Heart left ventricle (tissue), 16 donors: ENCODE results near the gene GLI2. TPM values are rescaled to one million over a fixed set of nuclear protein-coding genes. Genes with fewer than 3 reads are reported as not detected.

ENCODE experiments used
- ATAC-seq, 4 donors: fragments of 200-7000 bp; cut with Tn5 transposase; one replicate each; pipeline ENCODE4 v1.9.1; 2020 to 2022; ENCODE audit warnings: moderate library complexity in 4 of 4, mild to moderate bottlenecking in 3 of 4, moderate number of reproducible peaks in 1 of 4
- DNase-seq, 5 donors: peaks; one replicate each; pipeline ENCODE4 v3.0.0-alpha.2; 2020
- H3K27ac ChIP-seq, 12 donors: fragments of 200-600 bp; sonication (generic) in 4 of 12; one replicate each; pipeline versions ENCODE4 v1.5.0 to v1.8.0; 2016 to 2022; ENCODE audit warnings: mild to moderate bottlenecking in 2 of 12
- H3K27me3 ChIP-seq, 9 donors: fragments of 200-600 bp; sonication (generic) in 2 of 9; one replicate each; pipeline versions ENCODE4 v1.5.1 to v1.8.0; 2016 to 2022; ENCODE audit warnings: mild to moderate bottlenecking in 3 of 9
- H3K36me3 ChIP-seq, 9 donors: fragments of 200-600 bp; sonication (generic) in 2 of 9; one replicate each; pipeline versions ENCODE4 v1.5.0 to v1.8.0; 2018 to 2022; ENCODE audit warnings: mild to moderate bottlenecking in 2 of 9
- H3K4me1 ChIP-seq, 12 donors: fragments of 200-600 bp; sonication (generic) in 4 of 12; one replicate each; pipeline versions ENCODE4 v1.5.0 to v1.8.0; 2016 to 2022; ENCODE audit warnings: mild to moderate bottlenecking in 3 of 12
- H3K4me3 ChIP-seq, 12 donors: fragments of 200-600 bp; sonication (generic) in 4 of 12; one replicate each; pipeline versions ENCODE4 v1.5.0 to v1.8.0; 2017 to 2022; ENCODE audit warnings: mild to moderate bottlenecking in 9 of 12, moderate library complexity in 4 of 12
- H3K9me3 ChIP-seq, 12 donors: fragments of 200-600 bp; sonication (generic) in 4 of 12; one replicate each; pipeline versions ENCODE4 v1.5.0 to v1.8.0; 2016 to 2022; ENCODE audit warnings: mild to moderate bottlenecking in 1 of 12
- CTCF ChIP-seq, 12 donors: fragments of 200-600 bp; sonication (generic) in 4 of 12; IDR thresholded peaks; one replicate each; pipeline versions ENCODE4 v1.5.0 to v1.8.0; 2018 to 2022; ENCODE audit warnings: antibody characterized with exemption in 12 of 12, mild to moderate bottlenecking in 5 of 12
- POLR2A ChIP-seq, 2 donors: fragments of 450-650 bp; IDR thresholded peaks; one replicate each; pipeline ENCODE4 v1.6.1; 2017; ENCODE audit warnings: antibody characterized with exemption in 2 of 2, mild to moderate bottlenecking in 2 of 2, moderate library complexity in 2 of 2
- WGBS, 4 donors: extraction: QIAGEN DNeasy Blood & Tissue Kit in 2 of 4; methylation state at CpG; one replicate each; pipeline versions ENCODE4 v1.1.5 to v1.1.7; 2013 to 2018; 5-methylcytosine and 5-hydroxymethylcytosine counted together
- intact Hi-C, 10 donors: fragments of 100-400 bp; cut with DNase I; formaldehyde crosslinking; loops; one replicate each; pipeline versions ENCODE4 v1.11.1 to v1.14.2; 2022
- polyA plus RNA-seq, 2 donors: library from polyadenylated mRNA; stranded (reverse); fragments of 200-250 nt; gene quantifications; one replicate each; pipeline ENCODE4 v1.2.3, GENCODE V29; 2013
- total RNA-seq, 9 donors: library from RNA; depleted of rRNA in 2 of 9; stranded (reverse); fragments of >200 nt in 2 of 9; fragmentation: NEBNext Ultra II Directional in 3 of 9; extraction: Animal tissue kit (Norgen Biotek cat#: 25700) in 3 of 9; gene quantifications; one replicate each; pipeline versions ENCODE4 v1.1.0 to v1.2.4, GENCODE V29; 2016 to 2023
- donor health status: ischemic (EF 13 %, LVEDD 7.1; RV severe dilation, severe dysfunction).
- donor health status: healthy with polysubstance abuse.
- donor health status: DM: no; HTN: yes; CAD: no.
- donor health status: DM: no; HTN: no; CAD: no.
- donor health status: ischemic (EF 25% LVEDD 6.9; RV normal size, moderate dysfunction).
- donor health status: ischemic (EF 25% LVEDD 5.7; RV mildly dilated, moderate dysfunction).
- donor health status: healthy.
- donor health status: DM: yes; HTN: yes; CAD: no.
- donor health status: ischemic (EF 35%, LVEDD 5.7; RV mildly dilated, moderate dysfunction).
- donor health status: nonischemic (EF 11% LVEDD 7.7; RV severe dilation, severe dysfunction).
- donor health status: DM: yes; HTN: yes; CAD: no.
- donor health status: PGD.
- donor health status: ischemic (EF 29% LVEDD 5.4; RV normal size, mild dysfunction).
- donor health status: nonischemic (EF 23%, LVEDD 6.1; RV moderate dilation, normal function).

The GLI2 gene
- total and polyA plus RNA-seq, 11 donors = 0.30 to 4.1 (median 1.0) TPM

- Histone ChIP-seq H3K27me3 (peaks cover 0 to 4% (median 0%) of the 10 kb centered on the region in 9 donors), H3K4me3 (no peak overlapping the region), H3K27ac (peak overlapping the region in 1 of 12 donors; percentile 4), H3K36me3 (no peaks in the 10 kb centered on the region), H3K4me1 (peaks cover 0 to 55% (median 16%) of the 10 kb centered on the region in 12 donors), H3K9me3 (no peaks in the 10 kb centered on the region)
- intact Hi-C loops = no loop called here
- DNase-seq (peak in 4 of 5 donors; percentile 28 to 72 (median 58)), ATAC-seq (no peak)
- no peak for TF ChIP-seq CTCF (IDR thresholded peaks at IDR 0.05)
- TF ChIP-seq POLR2A (IDR thresholded peaks at IDR 0.05) = no peak
- 77 to 89% (median 85%) methylated on average over 8 of the region's 8 CpGs for WGBS, 4 donors
These were observed 24.9 kb downstream of the GLI2 start for GRCh38 chr2:120760446-120761135.

GRCh38 chr2:120761164-120761861, 25.6 kb downstream of the GLI2 start:
- intact Hi-C loops = no loop called here
- H3K27me3 ChIP-seq = peaks cover 0 to 1% (median 0%) of the 10 kb centered on the region in 9 donors
- DNase-seq (peak in 4 of 5 donors; percentile 11 to 37 (median 18)), ATAC-seq (no peak)
- no peak overlapping the region for H3K27ac ChIP-seq
- no peak overlapping the region for H3K4me3 ChIP-seq
- 67 to 79% (median 72%) methylated on average over 8 of the region's 8 CpGs for WGBS, 4 donors
- no peak for TF ChIP-seq POLR2A (IDR thresholded peaks at IDR 0.05)
- no peaks in the 10 kb centered on the region for H3K36me3 ChIP-seq
- H3K4me1 ChIP-seq = peaks cover 0 to 58% (median 16%) of the 10 kb centered on the region in 12 donors
- H3K9me3 ChIP-seq = no peaks in the 10 kb centered on the region

GRCh38 chr2:120761911-120762310, 26.2 kb downstream of the GLI2 start:
- H3K36me3 ChIP-seq = no peaks in the 10 kb centered on the region
- no peaks in the 10 kb centered on the region for H3K27me3 ChIP-seq
- H3K4me1 ChIP-seq = peaks cover 0 to 64% (median 16%) of the 10 kb centered on the region in 12 donors
- H3K4me3 ChIP-seq = no peak overlapping the region
- intact Hi-C loops = no loop called here
- H3K27ac ChIP-seq = no peak overlapping the region
- no peak for ATAC-seq
- H3K9me3 ChIP-seq = no peaks in the 10 kb centered on the region
- no peak for TF ChIP-seq CTCF (IDR thresholded peaks at IDR 0.05)
- 84 to 94% (median 88%) methylated on average over 2 to 5 of the region's 5 CpGs for WGBS, 4 donors
- DNase-seq = peak in 3 of 5 donors; percentile 12 to 29 (median 13)

GRCh38 chr2:120762341-120763061, 26.8 kb downstream of the GLI2 start:
- no peaks in the 10 kb centered on the region for H3K27me3 ChIP-seq
- intact Hi-C loops = no loop called here
- DNase-seq (peak in 4 of 5 donors; percentile 15 to 22 (median 16)), ATAC-seq (no peak)
- TF ChIP-seq CTCF (IDR thresholded peaks at IDR 0.05) (no peak), POLR2A (IDR thresholded peaks at IDR 0.05) (no peak)
- no peak overlapping the region for H3K4me3 ChIP-seq
- H3K4me1 ChIP-seq = peaks cover 0 to 67% (median 15%) of the 10 kb centered on the region in 12 donors
- no peaks in the 10 kb centered on the region for H3K9me3 ChIP-seq
- no peak overlapping the region for H3K27ac ChIP-seq
- no peaks in the 10 kb centered on the region for H3K36me3 ChIP-seq
- WGBS, 4 donors = 84 to 91% (median 91%) methylated on average over 14 to 15 of the region's 15 CpGs
